ELF-1 (cell line): ENCODE results near the gene OBP2B.
"Not testable (repeated sequence)": the region's sequence is repeated elsewhere in the genome, so short reads cannot be mapped to it uniquely, and the experiment has no call there.

Experiments used
- DNase-seq: peaks from one replicate; pipeline ENCODE4 v3.0.0-alpha.2; 2016; ENCODE audit warnings: low read depth, low spot score

The OBP2B gene

DNA sequence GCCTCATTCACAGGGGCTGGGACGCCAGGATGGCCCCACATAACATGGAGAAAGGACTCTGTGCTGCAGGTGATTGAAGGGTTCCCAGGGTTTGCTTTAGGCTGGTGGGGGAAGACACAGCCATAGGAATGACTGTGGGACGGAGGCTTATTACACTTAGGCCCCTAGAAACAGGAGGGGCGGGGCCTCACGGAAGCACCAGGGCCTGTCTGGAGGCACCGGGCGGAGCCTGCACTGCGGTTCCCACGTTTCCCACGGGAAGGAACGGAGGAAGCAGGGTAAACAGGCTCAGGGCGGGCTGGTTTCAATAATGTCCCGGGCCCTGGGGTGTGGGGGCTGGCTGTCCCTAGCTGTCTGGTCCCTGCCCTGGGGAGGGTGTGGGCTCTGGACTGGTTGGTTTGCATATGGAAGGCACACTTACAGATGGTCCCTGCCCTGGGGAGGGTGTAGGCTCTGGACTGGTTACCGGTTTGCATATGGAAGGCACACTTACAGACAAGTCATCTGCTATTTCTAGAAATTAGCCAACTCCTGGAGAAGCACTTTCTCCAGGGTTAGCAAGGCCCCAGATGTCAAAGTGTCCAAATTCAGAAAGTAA lies 14.2 kb upstream of the OBP2B start:
- DNase-seq: peak; percentile 75

DNA sequence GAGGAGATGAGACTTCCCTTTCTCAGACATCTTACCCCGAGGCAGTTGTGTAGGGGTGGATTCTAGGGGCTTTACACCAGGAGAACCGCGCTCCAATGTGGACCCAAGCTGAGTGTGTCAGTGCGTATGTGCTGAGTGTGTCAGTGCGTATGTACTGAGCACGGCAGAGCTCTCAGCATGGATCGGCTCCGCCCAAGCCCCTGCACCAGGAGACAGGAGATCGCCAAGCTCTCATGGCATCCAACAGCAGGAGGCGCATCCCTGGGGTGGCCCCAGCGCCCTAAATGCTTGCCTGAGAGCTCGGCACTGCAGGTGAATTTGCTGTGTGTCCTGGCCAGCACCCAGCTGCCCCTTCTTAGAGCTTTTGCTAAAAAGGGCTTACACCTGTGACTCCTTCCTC lies 12.9 kb upstream of the OBP2B start:
- DNase-seq: not testable (repeated sequence)

DNA sequence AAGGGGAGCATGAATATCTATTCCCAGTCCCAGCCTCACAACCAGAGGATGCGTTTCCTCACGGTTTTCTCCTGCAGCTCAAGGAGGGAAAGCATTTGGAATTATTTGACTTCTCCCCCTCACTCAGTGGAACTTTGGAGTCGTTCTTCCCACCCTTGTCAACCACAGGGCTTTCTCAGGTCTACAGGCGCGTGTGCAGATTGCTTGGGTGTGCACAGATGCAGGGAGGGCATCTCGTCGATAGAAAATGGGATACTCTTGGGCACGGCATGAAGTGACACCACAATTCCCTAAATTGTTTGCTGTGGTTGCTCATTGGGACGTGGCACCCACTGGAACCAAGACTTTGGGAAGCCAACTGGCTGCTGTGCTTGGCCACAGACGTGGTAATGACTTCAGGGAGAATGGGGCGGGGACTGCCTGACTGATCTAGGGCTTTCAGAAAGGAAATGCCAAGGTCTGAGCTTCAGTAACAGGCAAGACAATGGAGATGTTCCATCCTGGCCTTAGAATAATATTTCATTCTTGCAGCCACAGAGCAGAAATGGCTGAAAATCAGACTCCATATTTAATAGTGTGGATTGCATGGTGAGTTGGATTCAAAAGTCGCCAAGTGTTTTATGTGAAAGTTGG lies 12.2 kb upstream of the OBP2B start:
- DNase-seq: no peak

DNA sequence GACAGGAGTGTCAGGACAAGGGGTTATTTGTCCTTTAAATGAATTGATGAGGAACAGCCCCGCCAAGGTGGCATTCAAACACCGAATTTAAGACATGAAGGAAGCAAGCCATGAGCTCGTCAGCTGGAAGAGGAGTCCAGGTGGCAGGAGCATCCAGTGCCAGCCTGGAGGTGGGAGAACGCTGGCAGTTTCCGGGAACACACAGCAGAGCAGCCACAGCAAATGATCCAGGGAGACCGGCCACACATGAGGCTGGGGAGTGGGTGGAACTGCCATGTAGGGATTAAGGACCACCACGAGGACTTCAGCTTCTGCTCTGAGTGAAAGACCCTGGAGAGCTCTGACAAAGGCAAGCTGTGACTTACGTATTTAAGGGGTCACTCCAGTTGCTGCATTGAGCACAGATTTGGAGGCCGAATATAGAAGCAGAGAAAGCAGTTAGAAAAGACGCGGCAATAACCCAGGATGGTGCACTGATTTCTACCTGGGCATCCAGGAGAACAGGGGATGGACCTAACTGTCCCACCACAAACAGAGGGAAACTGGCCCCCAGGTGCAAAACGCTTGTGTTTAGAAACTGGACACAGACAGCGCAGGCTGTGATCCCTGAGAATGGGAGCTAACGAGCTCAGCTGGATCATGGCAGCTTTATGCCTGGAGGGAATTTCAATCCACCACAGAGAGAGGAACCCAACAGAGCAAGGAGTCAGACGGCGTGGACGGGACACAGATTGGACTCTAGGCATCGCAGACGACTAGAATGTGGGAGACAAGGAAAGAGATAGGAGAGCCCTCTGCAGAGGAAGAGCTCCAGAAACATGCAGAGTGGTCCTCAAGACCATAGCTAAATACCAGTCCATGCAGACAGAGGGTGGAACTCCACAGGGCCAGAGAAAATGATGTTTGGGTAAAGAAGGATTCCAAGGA lies 9.3 kb upstream of the OBP2B start:
- not testable (repeated sequence) for DNase-seq

DNA sequence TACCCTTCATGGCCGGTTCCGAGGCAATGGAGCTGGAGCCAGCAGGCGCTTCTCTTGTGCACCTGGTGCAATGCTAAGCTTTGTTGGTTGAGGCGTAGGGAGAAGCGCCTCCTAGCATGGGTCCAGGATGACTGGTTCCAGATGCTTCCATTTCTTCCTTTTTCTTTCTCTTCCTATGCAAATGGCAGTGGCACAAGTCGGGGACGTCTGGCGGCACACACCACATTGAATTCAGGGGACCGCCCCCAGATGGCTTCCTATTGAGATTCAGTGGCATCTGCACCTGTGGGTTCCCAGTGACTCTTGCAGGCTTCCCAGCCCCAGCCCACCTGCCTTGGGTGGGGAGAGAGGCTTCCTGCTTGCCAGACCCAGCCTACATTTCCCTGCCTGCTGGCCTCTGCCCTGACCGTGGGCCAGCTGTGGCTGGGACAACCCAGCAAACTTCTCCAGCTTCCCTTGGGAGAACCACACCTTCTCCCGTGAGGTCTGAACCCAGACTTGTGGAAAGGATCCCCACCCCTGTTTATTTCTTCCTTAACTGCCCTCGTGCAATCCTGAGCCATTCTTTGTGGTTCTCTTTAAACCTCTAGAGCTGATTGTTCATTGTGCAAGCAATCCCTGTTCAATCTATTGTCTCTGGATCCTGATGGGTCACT lies 8.4 kb upstream of the OBP2B start:
- not testable (repeated sequence) for DNase-seq

DNA sequence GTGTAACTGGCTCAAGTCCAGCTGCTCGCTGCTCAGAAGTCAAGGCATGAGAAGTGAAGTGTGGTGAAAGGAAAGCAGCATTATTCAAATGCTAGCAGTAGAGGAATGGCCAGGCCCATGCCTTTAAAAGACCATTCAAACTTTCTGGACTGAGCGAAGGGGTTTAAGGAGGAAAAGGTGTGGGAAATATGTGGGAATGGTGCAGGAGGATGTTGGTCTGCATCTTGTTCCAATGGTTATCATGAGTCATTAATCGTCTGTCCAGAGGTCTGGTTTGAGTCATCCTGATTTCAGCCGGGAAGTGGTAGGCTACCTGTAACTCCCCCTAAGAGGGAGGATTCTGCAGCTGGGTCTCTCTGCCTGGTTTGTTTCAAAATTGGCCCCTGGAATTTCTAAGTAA lies 5.2 kb upstream of the OBP2B start:
- peak; percentile 72 for DNase-seq

DNA sequence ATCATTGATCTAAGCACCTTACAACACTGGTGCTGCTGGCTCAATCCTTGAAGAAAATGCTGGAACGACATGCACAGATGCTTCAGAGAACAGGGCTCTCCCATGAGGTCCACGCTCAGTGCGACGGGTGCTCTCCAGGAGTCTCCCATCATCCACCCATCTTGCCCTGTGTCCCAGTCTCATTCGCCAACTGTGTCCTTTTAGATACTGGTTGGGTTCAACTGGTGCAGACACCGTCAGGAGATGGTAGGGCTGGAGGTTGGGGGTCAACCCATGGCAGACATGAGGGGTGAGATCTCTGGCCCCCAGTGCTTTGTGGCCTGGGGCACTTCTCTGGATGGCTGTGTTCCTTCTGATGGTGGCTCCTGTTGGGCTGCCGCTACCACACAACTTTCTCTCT lies 1.6 kb upstream of the OBP2B start:
- no peak for DNase-seq

DNA sequence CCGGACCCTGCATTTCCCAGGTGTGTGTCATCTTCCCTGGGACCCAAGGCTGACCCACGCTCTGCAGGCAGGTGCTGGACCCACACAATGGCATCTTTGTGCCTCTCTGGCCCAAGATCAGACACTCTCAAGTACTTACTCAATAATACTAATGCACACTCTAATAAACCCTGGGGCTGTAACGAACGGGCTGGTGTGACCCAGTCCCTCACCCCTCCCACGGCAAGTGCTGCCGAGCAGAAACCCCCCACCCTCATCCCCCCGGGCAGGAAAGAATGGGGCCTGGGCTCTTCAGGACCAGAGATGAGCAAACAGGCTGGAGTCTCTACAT lies 1.1 kb upstream of the OBP2B start:
- no peak for DNase-seq

DNA sequence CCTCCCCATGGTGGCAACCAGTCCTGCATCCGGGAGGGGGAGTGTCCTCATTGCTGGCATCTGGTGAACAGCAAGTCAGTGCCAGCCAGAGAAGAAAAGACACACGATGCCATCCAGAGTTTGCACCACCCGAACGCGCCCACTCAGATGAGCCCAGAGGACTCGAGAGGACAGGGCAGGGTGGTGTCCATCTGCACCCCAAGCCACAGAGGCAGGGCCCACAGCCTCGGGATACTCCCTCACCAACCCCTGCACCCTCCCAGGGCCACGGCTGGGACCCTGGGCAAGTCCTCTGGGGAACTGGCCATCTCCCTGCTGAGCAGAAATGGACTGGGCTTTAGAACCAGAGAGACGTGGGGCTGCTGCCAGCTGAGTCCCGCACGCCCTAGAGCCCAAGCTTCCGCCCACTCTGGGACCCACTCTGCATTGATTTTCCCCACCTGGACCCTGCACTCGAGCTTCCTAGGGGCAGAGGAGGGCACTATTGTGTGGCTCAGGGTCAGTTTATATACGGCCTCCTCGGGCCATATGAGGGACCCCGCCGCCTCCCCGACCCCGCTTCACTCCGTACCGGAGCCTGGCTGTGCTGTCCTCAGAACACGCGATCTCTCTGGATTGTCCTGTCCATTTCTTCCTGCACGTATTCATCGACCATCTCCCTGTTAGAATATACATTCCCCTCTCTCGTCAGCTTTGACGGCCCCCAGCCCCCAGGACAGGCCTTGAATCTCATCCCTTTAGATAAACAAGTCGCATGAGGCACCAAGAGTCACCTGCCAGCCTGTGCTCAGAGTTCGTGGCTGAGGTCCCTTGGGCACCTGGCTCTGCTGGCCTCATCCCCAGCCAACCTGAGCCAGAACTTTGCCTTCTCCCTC lies 514 bp upstream of the OBP2B start:
- not testable (repeated sequence) for DNase-seq

DNA sequence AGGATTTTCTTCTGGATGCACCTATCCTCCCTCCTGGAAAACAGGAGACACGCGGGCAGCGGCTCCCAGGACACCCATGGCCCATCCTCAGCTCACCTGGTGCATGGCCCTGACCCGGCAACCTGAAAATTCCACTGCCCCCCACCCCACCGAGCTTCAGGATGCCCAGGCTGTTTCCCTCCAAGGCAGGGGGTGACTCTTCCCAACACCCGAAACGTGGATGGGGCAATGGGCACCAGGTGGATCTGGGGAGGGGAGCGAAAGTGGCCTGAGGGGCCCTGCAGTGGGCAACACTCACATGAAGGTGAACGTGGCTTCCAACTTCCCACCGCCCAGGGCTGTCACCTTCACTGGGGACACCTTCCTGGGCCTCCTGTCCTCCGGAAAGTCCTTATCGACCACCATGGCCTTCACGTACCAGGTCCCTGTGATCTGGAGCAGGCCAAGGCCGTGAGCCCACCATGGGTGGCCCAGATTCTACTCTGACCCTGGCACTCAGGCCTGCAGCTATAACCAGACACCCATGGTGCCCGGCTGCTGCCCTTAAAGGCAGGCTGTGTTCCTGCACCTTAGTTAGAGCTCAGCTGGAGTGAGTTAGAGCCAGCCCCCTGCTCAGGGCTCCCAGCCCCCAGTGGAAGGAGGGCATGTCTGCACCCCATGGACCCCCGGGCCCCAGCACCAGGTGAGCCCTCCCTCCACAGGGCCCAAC lies 725 bp downstream of the OBP2B start:
- not testable (repeated sequence) for DNase-seq

DNA sequence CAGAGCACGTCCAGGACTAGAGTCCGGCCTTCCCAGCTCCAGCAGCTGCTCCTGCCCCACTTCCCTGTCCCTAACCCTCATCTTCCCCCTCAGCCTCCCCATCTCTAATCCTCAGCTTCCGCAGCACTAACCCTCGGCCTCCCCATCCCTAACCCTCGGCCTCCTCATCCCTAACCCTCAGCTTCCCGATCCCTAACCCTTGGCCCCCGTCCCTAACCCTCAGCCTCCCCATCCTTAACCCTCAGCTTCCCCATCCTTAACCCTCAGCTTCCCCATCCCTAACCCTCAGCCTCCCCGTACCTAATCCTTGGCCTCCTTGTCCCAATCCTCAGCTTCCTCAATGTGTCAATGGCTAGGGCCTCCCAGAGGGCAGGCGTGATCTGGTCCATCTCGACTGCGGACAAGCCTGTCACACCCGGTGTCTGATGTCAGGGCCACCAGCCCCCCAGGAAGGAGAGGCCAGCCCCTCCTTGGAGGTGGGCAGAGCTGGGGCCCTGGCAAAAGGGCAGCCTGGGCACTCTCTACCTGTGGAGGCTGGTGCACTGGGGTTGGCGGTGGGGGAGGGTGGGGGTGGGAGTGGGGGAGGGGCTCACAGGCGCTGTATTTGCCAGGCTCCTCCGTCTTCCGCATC lies 1.4 kb downstream of the OBP2B start:
- DNase-seq: no peak

DNA sequence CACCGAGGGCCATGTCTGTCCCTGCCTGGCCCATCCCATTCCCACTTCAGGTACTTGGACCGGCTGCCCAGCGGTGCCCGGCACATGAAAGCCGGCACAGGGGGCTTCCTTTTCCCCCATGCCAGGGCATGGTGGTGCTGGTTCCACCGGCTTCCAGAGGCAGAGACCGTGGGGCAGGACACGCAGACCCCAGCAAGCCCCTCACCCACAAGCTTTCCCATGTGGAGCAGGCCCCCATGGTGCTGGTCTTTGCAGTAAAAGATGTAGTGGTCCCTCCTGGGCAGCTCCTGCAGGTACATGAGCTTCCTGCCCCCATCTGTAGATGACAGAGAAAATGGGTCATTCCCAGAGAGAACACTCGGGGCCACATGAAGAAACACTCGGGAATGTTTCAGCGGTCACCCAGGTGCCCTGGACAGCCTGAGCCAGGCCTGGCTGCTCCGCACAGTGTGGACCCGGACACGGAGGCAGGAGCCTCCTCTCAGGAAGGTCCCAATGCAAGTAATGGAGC lies 2.0 kb downstream of the OBP2B start:
- no peak for DNase-seq

DNA sequence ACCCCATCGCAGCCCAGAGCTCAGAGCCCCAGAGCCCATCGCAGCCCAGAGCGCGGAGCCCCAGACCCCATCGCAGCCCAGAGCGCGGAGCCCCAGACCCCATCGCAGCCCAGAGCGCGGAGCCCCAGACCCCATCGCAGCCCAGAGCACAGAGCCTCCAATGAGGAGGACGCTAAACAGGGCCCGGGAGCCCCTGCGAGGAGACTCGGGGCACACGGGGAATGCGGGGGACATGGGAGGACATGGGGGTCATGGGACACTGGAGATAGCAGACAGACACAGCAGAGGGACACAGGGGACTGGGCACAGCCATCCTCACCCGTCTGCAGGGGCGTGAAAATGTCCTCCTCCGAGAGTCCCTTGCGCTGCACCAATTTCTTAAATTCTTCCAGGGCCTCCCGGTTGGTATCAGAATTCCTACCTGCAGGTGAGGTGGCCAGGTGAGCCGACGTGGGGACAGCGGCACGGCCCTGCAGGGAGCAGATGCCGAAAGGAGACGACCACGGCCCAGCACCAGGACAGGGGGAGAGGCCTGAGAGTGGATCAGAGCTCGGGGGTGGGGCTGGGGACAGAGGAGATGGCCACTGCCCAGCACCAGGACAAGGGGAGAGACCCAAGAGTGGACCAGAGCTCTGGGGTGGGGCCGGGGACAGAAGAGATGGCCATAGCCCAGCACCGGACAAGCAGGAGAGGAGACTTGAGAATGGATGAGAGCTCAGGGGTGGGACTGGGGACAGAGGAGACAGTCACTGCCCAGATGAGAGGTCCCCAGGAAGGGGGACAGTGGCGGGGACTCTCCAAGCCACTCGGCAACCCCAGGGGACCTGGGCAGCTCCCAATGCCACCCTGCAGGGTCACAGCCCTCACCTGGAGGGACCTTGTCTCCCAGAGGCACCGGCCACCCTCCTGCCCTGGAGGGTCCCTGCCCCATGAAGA lies 2.8 kb downstream of the OBP2B start:
- no peak for DNase-seq

DNA sequence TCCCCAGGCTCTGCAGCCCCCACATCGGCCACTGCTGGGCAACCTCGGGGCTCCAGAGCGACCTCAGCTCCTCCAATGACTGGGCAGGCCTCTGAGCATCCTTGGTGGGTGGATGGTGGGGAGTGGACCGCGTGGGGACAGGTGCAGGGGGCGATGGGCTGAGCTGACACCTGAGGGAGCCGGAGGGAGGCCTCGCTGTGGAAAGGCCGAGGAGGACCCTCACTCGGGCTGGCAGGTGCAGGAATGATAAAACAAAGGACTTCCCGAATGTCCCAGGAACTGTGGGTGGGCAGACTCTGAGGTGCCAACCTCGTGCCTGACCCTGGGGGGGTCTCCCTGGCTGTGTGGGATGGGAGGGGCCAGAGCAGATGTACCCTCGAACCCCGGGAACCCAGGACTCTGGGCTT lies 3.6 kb downstream of the OBP2B start:
- DNase-seq: not testable (repeated sequence)

DNA sequence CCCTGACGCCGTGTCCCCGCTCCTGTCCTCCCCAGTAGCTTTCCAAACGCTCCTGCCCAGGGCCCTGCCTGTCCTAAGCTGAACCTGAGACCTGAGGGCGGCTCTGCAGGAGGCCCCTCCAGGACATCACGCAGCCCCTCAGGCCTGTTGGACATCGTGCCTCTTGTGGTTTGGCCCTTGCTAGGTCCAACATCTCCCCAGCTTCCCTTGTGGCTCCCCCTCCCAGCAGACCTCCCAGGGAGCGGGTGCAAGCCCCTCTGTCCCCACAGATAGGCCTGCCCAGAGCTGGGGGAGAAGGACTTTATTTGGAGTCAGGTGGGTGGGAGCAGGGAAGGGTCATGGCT lies 4.1 kb downstream of the OBP2B start:
- DNase-seq: no peak

DNA sequence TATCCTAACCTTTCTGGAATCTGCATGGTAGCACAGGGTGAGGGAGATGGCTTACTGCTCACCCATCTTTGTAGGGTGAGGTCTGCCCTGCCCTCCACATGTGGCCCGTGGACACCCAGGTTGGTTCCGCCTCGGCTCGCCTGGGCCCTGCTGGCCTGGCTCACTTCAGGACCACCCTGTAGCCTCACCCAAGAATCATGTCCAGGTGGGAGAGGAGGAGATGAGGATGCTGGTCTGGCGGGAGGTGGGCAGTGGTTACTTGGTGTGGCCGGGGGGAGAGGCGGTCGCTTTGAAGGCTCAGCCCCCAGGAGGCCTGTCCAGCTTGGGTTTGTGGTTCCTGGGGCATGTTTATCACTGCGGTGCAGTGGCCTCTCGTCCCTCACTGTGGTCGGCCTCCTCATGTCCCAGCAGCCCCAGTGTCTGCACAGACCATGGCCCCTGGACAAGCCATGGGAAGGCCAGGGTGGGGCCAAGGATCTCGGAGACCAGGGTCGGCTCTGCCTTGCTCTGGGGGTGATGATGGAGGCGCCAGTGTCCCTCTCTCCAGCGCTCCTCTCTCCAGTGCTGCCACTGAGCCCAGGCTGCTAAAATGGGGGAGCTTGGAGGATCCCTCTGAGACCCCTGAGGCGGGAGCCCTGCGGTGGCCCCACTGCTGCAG lies 4.6 kb downstream of the OBP2B start:
- no peak for DNase-seq

DNA sequence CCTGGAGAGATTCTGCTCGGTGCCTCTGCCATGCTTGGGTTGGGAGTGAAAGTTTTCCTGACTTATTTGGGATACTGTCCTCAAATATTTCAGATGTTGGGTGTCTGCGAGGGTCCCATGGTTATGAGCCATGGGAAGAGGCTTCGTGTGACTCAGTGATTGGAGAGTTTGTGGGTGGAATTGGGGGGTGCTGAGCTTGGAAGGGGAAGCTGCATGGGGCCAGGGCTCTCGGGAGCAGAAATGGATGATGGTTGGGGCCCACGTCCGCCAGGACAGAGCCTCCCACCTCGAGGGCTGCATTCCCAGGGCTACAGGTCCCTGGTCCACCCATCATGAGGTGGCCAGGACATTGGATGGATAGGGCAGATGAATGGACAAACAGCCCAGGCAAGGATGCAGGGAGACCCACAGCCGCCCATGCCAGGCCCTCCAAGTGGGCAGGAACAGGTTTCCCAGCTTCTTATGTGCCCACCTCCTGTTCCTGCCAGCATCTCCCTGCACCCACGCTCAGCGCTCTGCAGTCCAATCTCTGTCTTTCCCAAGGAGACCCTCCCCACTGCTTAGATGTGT lies 5.5 kb downstream of the OBP2B start:
- DNase-seq: no peak
